Activated CD8-positive, alpha-beta memory T cell treated with anti-CD3 and anti-CD28 coated beads, Interleukin-2, amount 50 U/mL, for 1 hour (primary cell): Measurements from ENCODE around the gene ERFL.
"Not testable (repeated sequence)": the region's sequence is repeated elsewhere in the genome, so short reads cannot be mapped to it uniquely, and the experiment has no call there.

Source experiments
- DNase-seq: peaks from one replicate; pipeline ENCODE4 v3.0.0-alpha.2; 2020; ENCODE audit errors: extremely low read depth

ERFL gene

GRCh38 chr19:41877916-41878905, 50.0 kb downstream of the ERFL start:
- DNase-seq: no peak

GRCh38 chr19:41876847-41877832, 51.1 kb downstream of the ERFL start, which contains the start of gene CD79A:
TSS of gene CD79A (plus strand) at chr19:41877279. CDS start at chr19:41877305, 26 bp downstream.
- DNase-seq: no peak

- DNase-seq: not testable (repeated sequence)
These were observed 52.3 kb downstream of the ERFL start for GRCh38 chr19:41875973-41876372.

- DNase-seq: no peak
These were observed 55.2 kb downstream of the ERFL start for GRCh38 chr19:41872775-41873647.

- no peak for DNase-seq
These were observed 55.9 kb downstream of the ERFL start for GRCh38 chr19:41872384-41872774.

GRCh38 chr19:41871573-41872383, 56.5 kb downstream of the ERFL start:
- DNase-seq: no peak

GRCh38 chr19:41870401-41870873, 57.8 kb downstream of the ERFL start:
- no peak for DNase-seq

GRCh38 chr19:41869374-41869955, 58.8 kb downstream of the ERFL start:
- no peak for DNase-seq

GRCh38 chr19:41868989-41869300, 59.3 kb downstream of the ERFL start:
- no peak for DNase-seq

- DNase-seq: no peak
These were observed 59.9 kb downstream of the ERFL start for GRCh38 chr19:41868120-41868988.

GRCh38 chr19:41866284-41866683, 62.0 kb downstream of the ERFL start:
- no peak for DNase-seq

- DNase-seq: no peak
These were observed 63.9 kb downstream of the ERFL start for GRCh38 chr19:41864374-41864773.

- DNase-seq: no peak
These were observed 64.9 kb downstream of the ERFL start for GRCh38 chr19:41863209-41863931.

GRCh38 chr19:41862445-41862986, 65.7 kb downstream of the ERFL start:
- DNase-seq: no peak

GRCh38 chr19:41861846-41862245, 66.4 kb downstream of the ERFL start:
- DNase-seq: no peak

- no peak for DNase-seq
These were observed 67.0 kb downstream of the ERFL start for GRCh38 chr19:41861116-41861768.

GRCh38 chr19:41860419-41861115, 67.7 kb downstream of the ERFL start:
- no peak for DNase-seq
